Measurements from ENCODE around the gene CCDC12. TPM values are rescaled to one million over a fixed set of nuclear protein-coding genes. Genes with fewer than 3 reads are reported as not detected.

CCDC12 gene
- total and polyA plus RNA-seq, 4 donors: 34.2 to 129 (median 70.0) TPM

GRCh38 chr3:46883830-46884185 is 92.7 kb downstream of the CCDC12 start:
- peaks cover 0 to 10% (median 0%) of the 10 kb centered on the region in 4 donors for H3K36me3 ChIP-seq (ENCODE audit: control insufficient read depth in 4 of 4, insufficient read depth in 4 of 4, low read length in 4 of 4)
- no peaks in the 10 kb centered on the region for H3K9me3 ChIP-seq (ENCODE audit: control insufficient read depth in 4 of 4, insufficient read depth in 3 of 4, low read length in 3 of 4)
- ATAC-seq (ENCODE audit: insufficient read depth, low FRiP score) (no peak), DNase-seq (no peak)
- H3K4me3 ChIP-seq: peak overlapping the region; percentile 5
- peak overlapping the region in 1 of 2 donors; percentile 65 for H3K9ac ChIP-seq (ENCODE audit: insufficient read depth in 1 of 2, low read length in 2 of 2)
- TF ChIP-seq, protein P1, sequence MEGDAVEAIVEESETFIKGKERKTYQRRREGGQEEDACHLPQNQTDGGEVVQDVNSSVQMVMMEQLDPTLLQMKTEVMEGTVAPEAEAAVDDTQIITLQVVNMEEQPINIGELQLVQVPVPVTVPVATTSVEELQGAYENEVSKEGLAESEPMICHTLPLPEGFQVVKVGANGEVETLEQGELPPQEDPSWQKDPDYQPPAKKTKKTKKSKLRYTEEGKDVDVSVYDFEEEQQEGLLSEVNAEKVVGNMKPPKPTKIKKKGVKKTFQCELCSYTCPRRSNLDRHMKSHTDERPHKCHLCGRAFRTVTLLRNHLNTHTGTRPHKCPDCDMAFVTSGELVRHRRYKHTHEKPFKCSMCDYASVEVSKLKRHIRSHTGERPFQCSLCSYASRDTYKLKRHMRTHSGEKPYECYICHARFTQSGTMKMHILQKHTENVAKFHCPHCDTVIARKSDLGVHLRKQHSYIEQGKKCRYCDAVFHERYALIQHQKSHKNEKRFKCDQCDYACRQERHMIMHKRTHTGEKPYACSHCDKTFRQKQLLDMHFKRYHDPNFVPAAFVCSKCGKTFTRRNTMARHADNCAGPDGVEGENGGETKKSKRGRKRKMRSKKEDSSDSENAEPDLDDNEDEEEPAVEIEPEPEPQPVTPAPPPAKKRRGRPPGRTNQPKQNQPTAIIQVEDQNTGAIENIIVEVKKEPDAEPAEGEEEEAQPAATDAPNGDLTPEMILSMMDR (IDR thresholded peaks at IDR 0.05; ENCODE audit: control extremely low read depth, extremely low read depth): no peak
- 64 to 68% methylated on average over 4 of the region's 4 CpGs for WGBS, 2 donors
- H3K4me1 ChIP-seq (ENCODE audit: control insufficient read depth in 5 of 5, insufficient read depth in 5 of 5, low read length in 5 of 5): peaks cover 0 to 53% (median 15%) of the 10 kb centered on the region in 5 donors
- peaks cover 0 to 22% (median 0%) of the 10 kb centered on the region in 3 donors for H3K27me3 ChIP-seq (ENCODE audit: control insufficient read depth in 3 of 3, insufficient read depth in 3 of 3, low read length in 2 of 3)
- H3K27ac ChIP-seq (ENCODE audit: low read depth in 1 of 2, low read length in 1 of 2): no peak overlapping the region

GRCh38 chr3:46883054-46883829 is 93.3 kb downstream of the CCDC12 start:
- Histone ChIP-seq H3K27me3 (ENCODE audit: control insufficient read depth in 3 of 3, insufficient read depth in 3 of 3, low read length in 2 of 3) (peaks cover 0 to 22% (median 0%) of the 10 kb centered on the region in 3 donors), H3K27ac (ENCODE audit: low read depth in 1 of 2, low read length in 1 of 2) (no peak overlapping the region), H3K4me3 (peak overlapping the region; percentile 5), H3K36me3 (ENCODE audit: control insufficient read depth in 4 of 4, insufficient read depth in 4 of 4, low read length in 4 of 4) (peaks cover 0 to 10% (median 0%) of the 10 kb centered on the region in 4 donors), H3K9ac (ENCODE audit: insufficient read depth in 1 of 2, low read length in 2 of 2) (peak overlapping the region in 1 of 2 donors; percentile 65), H3K4me1 (ENCODE audit: control insufficient read depth in 5 of 5, insufficient read depth in 5 of 5, low read length in 5 of 5) (peaks cover 0 to 53% (median 15%) of the 10 kb centered on the region in 5 donors), H3K9me3 (ENCODE audit: control insufficient read depth in 4 of 4, insufficient read depth in 3 of 4, low read length in 3 of 4) (no peaks in the 10 kb centered on the region)
- DNase-seq (peak; percentile 71 to 88 (median 86)), ATAC-seq (ENCODE audit: insufficient read depth, low FRiP score) (no peak)
- WGBS, 2 donors: 4 to 14% methylated on average over 28 to 77 of the region's 78 CpGs
- TF ChIP-seq, protein P1 (IDR thresholded peaks at IDR 0.05; ENCODE audit: control extremely low read depth, extremely low read depth): no peak

- peak overlapping the region in 1 of 2 donors; percentile 58 for H3K27ac ChIP-seq (ENCODE audit: low read depth in 1 of 2, low read length in 1 of 2)
- ATAC-seq (ENCODE audit: insufficient read depth, low FRiP score): peak; percentile 53
- peaks cover 0 to 10% (median 0%) of the 10 kb centered on the region in 4 donors for H3K36me3 ChIP-seq (ENCODE audit: control insufficient read depth in 4 of 4, insufficient read depth in 4 of 4, low read length in 4 of 4)
- 0 to 1% methylated on average over 56 to 72 of the region's 72 CpGs for WGBS, 2 donors
- peak; percentile 63 to 80 (median 78) for DNase-seq
- peaks cover 0 to 48% (median 15%) of the 10 kb centered on the region in 5 donors for H3K4me1 ChIP-seq (ENCODE audit: control insufficient read depth in 5 of 5, insufficient read depth in 5 of 5, low read length in 5 of 5)
- no peaks in the 10 kb centered on the region for H3K9me3 ChIP-seq (ENCODE audit: control insufficient read depth in 4 of 4, insufficient read depth in 3 of 4, low read length in 3 of 4)
- TF ChIP-seq, protein P1 (IDR thresholded peaks at IDR 0.05; ENCODE audit: control extremely low read depth, extremely low read depth): no peak
- H3K9ac ChIP-seq (ENCODE audit: insufficient read depth in 1 of 2, low read length in 2 of 2): peak overlapping the region in 1 of 2 donors; percentile 9
- H3K4me3 ChIP-seq: peak overlapping the region; percentile 35
- peaks cover 0 to 22% (median 0%) of the 10 kb centered on the region in 3 donors for H3K27me3 ChIP-seq (ENCODE audit: control insufficient read depth in 3 of 3, insufficient read depth in 3 of 3, low read length in 2 of 3)
These were observed 94.0 kb downstream of the CCDC12 start for GRCh38 chr3:46882377-46883053.
